DOHH2 (cell line): Measurements from ENCODE around the gene DPP6.

Source experiments
- H3F3A ChIP-seq: fragments of 200-600 bp; sonication (generic), shearing (Covaris generic); 2 replicates; pipeline ENCODE4 v1.6.0; 2016; ENCODE audit warnings: antibody characterized with exemption, mild to moderate bottlenecking; ENCODE audit not compliant: control insufficient read depth, insufficient read depth
- H3K27ac ChIP-seq: fragments of 200-600 bp; sonication (generic); 2 replicates; pipeline ENCODE4 v1.5.1; 2014; ENCODE audit warnings: low read depth, mild to moderate bottlenecking, low read length, moderate library complexity
- H3K27me3 ChIP-seq: fragments of 200-600 bp; sonication (generic); 2 replicates; pipeline ENCODE4 v1.6.1; 2014; ENCODE audit warnings: mild to moderate bottlenecking, low read length, mixed read lengths; ENCODE audit not compliant: control insufficient read depth
- H3K36me3 ChIP-seq: fragments of 200-600 bp; sonication (generic); 2 replicates; pipeline ENCODE4 v1.6.1; 2014; ENCODE audit warnings: mild to moderate bottlenecking, low read length, moderate library complexity, mixed read lengths; ENCODE audit not compliant: control insufficient read depth
- H3K4me1 ChIP-seq: fragments of 200-600 bp; sonication (generic); 2 replicates; pipeline ENCODE4 v1.6.1; 2014; ENCODE audit warnings: mild to moderate bottlenecking, low read length, mixed read lengths; ENCODE audit not compliant: control insufficient read depth
- H3K4me2 ChIP-seq: fragments of 200-600 bp; sonication (generic); 2 replicates; pipeline ENCODE4 v1.6.0; 2014; ENCODE audit warnings: mild to moderate bottlenecking, low read length, moderate library complexity
- H3K4me3 ChIP-seq: fragments of 200-600 bp; sonication (generic); 2 replicates; pipeline ENCODE4 v1.5.1; 2014; ENCODE audit warnings: mild to moderate bottlenecking, low read length, mixed read lengths
- H3K79me2 ChIP-seq: fragments of 200-600 bp; sonication (generic); 2 replicates; pipeline ENCODE4 v1.6.1; 2014; ENCODE audit warnings: mild to moderate bottlenecking, low read length, mixed read lengths; ENCODE audit not compliant: control insufficient read depth
- H3K9me2 ChIP-seq: fragments of 200-600 bp; sonication (generic); replicated peaks from 2 replicates; pipeline ENCODE4 v1.6.1; 2014; ENCODE audit warnings: mild to moderate bottlenecking, low read length, mixed read lengths; ENCODE audit not compliant: control insufficient read depth
- H3K9me3 ChIP-seq: fragments of 200-600 bp; sonication (generic); 2 replicates; pipeline ENCODE4 v1.6.1; 2014; ENCODE audit warnings: antibody characterized with exemption, low read length, mixed read lengths; ENCODE audit not compliant: control insufficient read depth, insufficient read depth
- H4K20me1 ChIP-seq: fragments of 200-600 bp; sonication (generic); 2 replicates; pipeline ENCODE4 v1.6.0; 2014; ENCODE audit warnings: low read depth, mild to moderate bottlenecking, antibody characterized with exemption, low read length, moderate library complexity; ENCODE audit not compliant: control insufficient read depth, insufficient read depth
- CTCF ChIP-seq: fragments of 200-600 bp; sonication (generic); IDR thresholded peaks from one replicate; pipeline ENCODE4 v1.5.1; 2014; ENCODE audit warnings: antibody characterized with exemption, mild to moderate bottlenecking, low read depth, low read length; ENCODE audit not compliant: poor library complexity, severe bottlenecking
- EZH2phosphoT487 ChIP-seq: fragments of 200-600 bp; sonication (generic); IDR thresholded peaks from 2 replicates; pipeline ENCODE4 v1.6.1; 2017; ENCODE audit warnings: borderline replicate concordance, mild to moderate bottlenecking, antibody characterized with exemption, low read length, moderate library complexity, mixed read lengths

DPP6 gene

GRCh38 chr7:154578336-154578735 lies 526.1 kb downstream of the DPP6 start:
- Histone ChIP-seq H3K9me3 (peaks cover 18% of the 10 kb centered on the region), H3K4me1 (no peaks in the 10 kb centered on the region), H3K9me2 (no peaks in the 10 kb centered on the region), H3K36me3 (no peaks in the 10 kb centered on the region), H3K4me3 (no peak overlapping the region), H4K20me1 (no peaks in the 10 kb centered on the region), H3F3A (peaks cover 9% of the 10 kb centered on the region), H3K27ac (no peak overlapping the region), H3K4me2 (no peak overlapping the region), H3K27me3 (no peaks in the 10 kb centered on the region), H3K79me2 (no peaks in the 10 kb centered on the region)
- TF ChIP-seq EZH2phosphoT487 = no peak
- TF ChIP-seq CTCF = no peak

GRCh38 chr7:154579711-154580110 lies 527.5 kb downstream of the DPP6 start:
- Histone ChIP-seq H3K27me3 (no peaks in the 10 kb centered on the region), H3K9me3 (peaks cover 12% of the 10 kb centered on the region), H3K79me2 (no peaks in the 10 kb centered on the region), H4K20me1 (no peaks in the 10 kb centered on the region), H3K27ac (no peak overlapping the region), H3K4me2 (no peak overlapping the region), H3K4me3 (no peak overlapping the region), H3F3A (peaks cover 6% of the 10 kb centered on the region), H3K9me2 (no peaks in the 10 kb centered on the region), H3K4me1 (no peaks in the 10 kb centered on the region), H3K36me3 (no peaks in the 10 kb centered on the region)
- no peak for TF ChIP-seq EZH2phosphoT487
- TF ChIP-seq CTCF = no peak

DNA sequence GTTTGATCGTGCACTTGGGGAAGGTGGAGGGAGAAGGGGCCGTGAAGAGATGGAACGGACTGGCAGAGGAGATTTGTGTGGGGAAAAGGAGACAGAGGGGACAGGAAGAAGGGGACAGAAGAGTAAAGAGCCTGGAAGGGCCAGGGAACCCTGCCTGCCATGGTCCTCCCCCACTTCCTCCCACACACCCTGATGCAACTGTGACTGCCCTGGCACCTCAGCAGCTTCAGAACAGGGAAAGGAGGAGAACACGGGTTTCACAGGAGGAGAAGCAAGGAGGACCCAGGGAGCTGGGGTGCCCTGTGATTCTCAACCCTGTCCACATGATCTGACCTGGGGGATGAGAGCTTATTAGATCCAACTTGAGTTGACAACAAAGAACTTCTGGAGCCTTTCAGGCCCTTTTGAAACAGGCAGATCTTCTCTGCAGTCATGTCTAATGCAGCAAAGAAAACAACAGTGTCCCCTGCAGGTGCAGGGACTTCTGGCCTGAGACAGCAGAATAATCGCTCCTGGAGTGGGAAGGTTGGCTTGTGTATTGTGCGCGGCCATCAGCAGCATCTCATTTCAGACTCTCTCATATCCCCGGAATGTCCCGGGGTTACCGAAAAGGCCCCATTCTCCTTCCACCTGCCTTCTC lies 529.2 kb downstream of the DPP6 start:
- no peaks in the 10 kb centered on the region for H3K79me2 ChIP-seq
- no peaks in the 10 kb centered on the region for H3K27me3 ChIP-seq
- no peaks in the 10 kb centered on the region for H3F3A ChIP-seq
- no peak overlapping the region for H3K27ac ChIP-seq
- H3K36me3 ChIP-seq = no peaks in the 10 kb centered on the region
- H3K4me2 ChIP-seq = no peak overlapping the region
- H3K4me3 ChIP-seq = no peak overlapping the region
- TF ChIP-seq CTCF = no peak
- TF ChIP-seq EZH2phosphoT487 = no peak
- 0 out of 2 replicates have a peak, but pooled peaks cover 3% of the 10 kb centered on the region for H3K9me3 ChIP-seq
- no peaks in the 10 kb centered on the region for H3K4me1 ChIP-seq
- no peaks in the 10 kb centered on the region for H4K20me1 ChIP-seq
- no peaks in the 10 kb centered on the region for H3K9me2 ChIP-seq
